Measurements from ENCODE around the gene CD33.
"Not testable (repeated sequence)": the region's sequence is repeated elsewhere in the genome, so short reads cannot be mapped to it uniquely, and the experiment has no call there.

Gene CD33

GRCh38 chr19:51224898-51225393 lies at the start of gene CD33:
Gene CD33 (plus strand): TSS chr19:51225080. CDS start chr19:51225119, 39 bp downstream.
- peak within 1 kb of the TSS; percentile 90 for H3K4me3 ChIP-seq (ENCODE audit: low read length)
- not testable (repeated sequence) for H3K9me3 ChIP-seq (ENCODE audit: control insufficient read depth, insufficient read depth, low read length); H3K27me3 ChIP-seq (ENCODE audit: control insufficient read depth, low read length); H4K20me1 ChIP-seq (ENCODE audit: control insufficient read depth, insufficient read depth, low read depth, low read length); H3K9me2 ChIP-seq (replicated peaks; ENCODE audit: control insufficient read depth, low read length)
- peaks cover 53% of the 10 kb centered on the region for H3K79me2 ChIP-seq (ENCODE audit: control insufficient read depth, low read length)
- H3F3A ChIP-seq (ENCODE audit: control insufficient read depth, insufficient read depth) = peaks cover 15% of the 10 kb centered on the region
- peaks cover 74% of the 10 kb centered on the region for H3K4me1 ChIP-seq (ENCODE audit: control insufficient read depth, low read length)
- peak within 1 kb of the TSS; percentile 90 for H3K4me2 ChIP-seq (ENCODE audit: low read length)
- H3K27ac ChIP-seq (ENCODE audit: low read depth, low read length) = peak within 1 kb of the TSS; percentile 50
- H3K36me3 ChIP-seq (ENCODE audit: control insufficient read depth, low read length) = peaks cover 27% of the 10 kb centered on the region

GRCh38 chr19:51179256-51179655 lies 45.6 kb upstream of the CD33 start:
- H3K27me3 ChIP-seq (ENCODE audit: control insufficient read depth, low read length) = peaks cover 31% of the 10 kb centered on the region
- no peaks in the 10 kb centered on the region for H3F3A ChIP-seq (ENCODE audit: control insufficient read depth, insufficient read depth)
- TF ChIP-seq EZH2phosphoT487 (IDR thresholded peaks at IDR 0.05; ENCODE audit: borderline replicate concordance, low read length) (no peak), CTCF (IDR thresholded peaks at IDR 0.05; ENCODE audit: low read depth, low read length, poor library complexity, severe bottlenecking) (no peak)
- H3K4me2 ChIP-seq (ENCODE audit: low read length) = no peak overlapping the region
- no peak overlapping the region for H3K27ac ChIP-seq (ENCODE audit: low read depth, low read length)
- no peaks in the 10 kb centered on the region for H3K79me2 ChIP-seq (ENCODE audit: control insufficient read depth, low read length)
- no peaks in the 10 kb centered on the region for H3K9me2 ChIP-seq (replicated peaks; ENCODE audit: control insufficient read depth, low read length)
- no peak overlapping the region for H3K4me3 ChIP-seq (ENCODE audit: low read length)
- H3K36me3 ChIP-seq (ENCODE audit: control insufficient read depth, low read length) = no peaks in the 10 kb centered on the region
- no peaks in the 10 kb centered on the region for H4K20me1 ChIP-seq (ENCODE audit: control insufficient read depth, insufficient read depth, low read depth, low read length)
- no peaks in the 10 kb centered on the region for H3K9me3 ChIP-seq (ENCODE audit: control insufficient read depth, insufficient read depth, low read length)
- no peaks in the 10 kb centered on the region for H3K4me1 ChIP-seq (ENCODE audit: control insufficient read depth, low read length)

GRCh38 chr19:51181377-51181912 lies 43.4 kb upstream of the CD33 start:
- Histone ChIP-seq H3K4me3 (ENCODE audit: low read length) (no peak overlapping the region), H3K9me2 (replicated peaks; ENCODE audit: control insufficient read depth, low read length) (no peaks in the 10 kb centered on the region), H3K36me3 (ENCODE audit: control insufficient read depth, low read length) (no peaks in the 10 kb centered on the region), H3K4me2 (ENCODE audit: low read length) (no peak overlapping the region), H3K27me3 (ENCODE audit: control insufficient read depth, low read length) (peaks cover 13% of the 10 kb centered on the region), H4K20me1 (ENCODE audit: control insufficient read depth, insufficient read depth, low read depth, low read length) (no peaks in the 10 kb centered on the region), H3K9me3 (ENCODE audit: control insufficient read depth, insufficient read depth, low read length) (no peaks in the 10 kb centered on the region), H3K79me2 (ENCODE audit: control insufficient read depth, low read length) (no peaks in the 10 kb centered on the region), H3K27ac (ENCODE audit: low read depth, low read length) (no peak overlapping the region), H3F3A (ENCODE audit: control insufficient read depth, insufficient read depth) (no peaks in the 10 kb centered on the region), H3K4me1 (ENCODE audit: control insufficient read depth, low read length) (0 out of 2 replicates have a peak, but pooled peaks cover under 1% of the 10 kb centered on the region)
- TF ChIP-seq CTCF (IDR thresholded peaks at IDR 0.05; ENCODE audit: low read depth, low read length, poor library complexity, severe bottlenecking) (no peak), EZH2phosphoT487 (IDR thresholded peaks at IDR 0.05; ENCODE audit: borderline replicate concordance, low read length) (no peak)

- H3K36me3 ChIP-seq (ENCODE audit: control insufficient read depth, low read length) = no peaks in the 10 kb centered on the region
- no peaks in the 10 kb centered on the region for H3K9me3 ChIP-seq (ENCODE audit: control insufficient read depth, insufficient read depth, low read length)
- no peaks in the 10 kb centered on the region for H4K20me1 ChIP-seq (ENCODE audit: control insufficient read depth, insufficient read depth, low read depth, low read length)
- H3K27me3 ChIP-seq (ENCODE audit: control insufficient read depth, low read length) = peaks cover 9% of the 10 kb centered on the region
- H3K4me2 ChIP-seq (ENCODE audit: low read length) = no peak overlapping the region
- no peaks in the 10 kb centered on the region for H3K9me2 ChIP-seq (replicated peaks; ENCODE audit: control insufficient read depth, low read length)
- TF ChIP-seq CTCF (IDR thresholded peaks at IDR 0.05; ENCODE audit: low read depth, low read length, poor library complexity, severe bottlenecking) (no peak), EZH2phosphoT487 (IDR thresholded peaks at IDR 0.05; ENCODE audit: borderline replicate concordance, low read length) (no peak)
- H3K27ac ChIP-seq (ENCODE audit: low read depth, low read length) = no peak overlapping the region
- no peaks in the 10 kb centered on the region for H3F3A ChIP-seq (ENCODE audit: control insufficient read depth, insufficient read depth)
- no peak overlapping the region for H3K4me3 ChIP-seq (ENCODE audit: low read length)
- H3K79me2 ChIP-seq (ENCODE audit: control insufficient read depth, low read length) = no peaks in the 10 kb centered on the region
- H3K4me1 ChIP-seq (ENCODE audit: control insufficient read depth, low read length) = 0 out of 2 replicates have a peak, but pooled peaks cover 2% of the 10 kb centered on the region
Measured at GRCh38 chr19:51181913-51182419, 42.9 kb upstream of the CD33 start.
